ENCODE measurements around the gene ARAP2.

ARAP2 gene

GRCh38 chr4:36165631-36166005, 78.7 kb downstream of the ARAP2 start:
- H3K9ac ChIP-seq (ENCODE audit: low read length in 5 of 5), result no peak overlapping the region
- peaks cover 0 to 3% (median 0%) of the 10 kb centered on the region in 5 donors for H3K36me3 ChIP-seq (ENCODE audit: control insufficient read depth in 5 of 5, insufficient read depth in 5 of 5, low read length in 5 of 5)
- peaks cover 0 to 5% (median 0%) of the 10 kb centered on the region in 5 donors for H3K4me1 ChIP-seq (ENCODE audit: control insufficient read depth in 5 of 5, insufficient read depth in 5 of 5, low read length in 5 of 5)
- no peaks in the 10 kb centered on the region for H3K27me3 ChIP-seq (ENCODE audit: control insufficient read depth in 5 of 5, insufficient read depth in 4 of 5, low read length in 5 of 5)
- no peak overlapping the region for H3K4me3 ChIP-seq (ENCODE audit: low read depth in 1 of 5, low read length in 5 of 5)
- H3K27ac ChIP-seq (ENCODE audit: low read depth, low read length), result no peak overlapping the region
- no peaks in the 10 kb centered on the region for H3K9me3 ChIP-seq (ENCODE audit: control insufficient read depth in 5 of 5, low read length in 5 of 5)

GRCh38 chr4:36164900-36165630, 79.2 kb downstream of the ARAP2 start:
- Histone ChIP-seq H3K4me3 (ENCODE audit: low read depth in 1 of 5, low read length in 5 of 5) (no peak overlapping the region), H3K9ac (ENCODE audit: low read length in 5 of 5) (no peak overlapping the region), H3K4me1 (ENCODE audit: control insufficient read depth in 5 of 5, insufficient read depth in 5 of 5, low read length in 5 of 5) (peaks cover 0 to 5% (median 0%) of the 10 kb centered on the region in 5 donors), H3K27ac (ENCODE audit: low read depth, low read length) (no peak overlapping the region), H3K36me3 (ENCODE audit: control insufficient read depth in 5 of 5, insufficient read depth in 5 of 5, low read length in 5 of 5) (peaks cover 0 to 3% (median 0%) of the 10 kb centered on the region in 5 donors), H3K27me3 (ENCODE audit: control insufficient read depth in 5 of 5, insufficient read depth in 4 of 5, low read length in 5 of 5) (no peaks in the 10 kb centered on the region), H3K9me3 (ENCODE audit: control insufficient read depth in 5 of 5, low read length in 5 of 5) (no peaks in the 10 kb centered on the region)

- H3K36me3 ChIP-seq (ENCODE audit: control insufficient read depth in 5 of 5, insufficient read depth in 5 of 5, low read length in 5 of 5), result peaks cover 0 to 3% (median 0%) of the 10 kb centered on the region in 5 donors
- no peak overlapping the region for H3K27ac ChIP-seq (ENCODE audit: low read depth, low read length)
- no peak overlapping the region for H3K9ac ChIP-seq (ENCODE audit: low read length in 5 of 5)
- H3K9me3 ChIP-seq (ENCODE audit: control insufficient read depth in 5 of 5, low read length in 5 of 5), result no peaks in the 10 kb centered on the region
- H3K4me1 ChIP-seq (ENCODE audit: control insufficient read depth in 5 of 5, insufficient read depth in 5 of 5, low read length in 5 of 5), result peaks cover 0 to 5% (median 0%) of the 10 kb centered on the region in 5 donors
- H3K27me3 ChIP-seq (ENCODE audit: control insufficient read depth in 5 of 5, insufficient read depth in 4 of 5, low read length in 5 of 5), result no peaks in the 10 kb centered on the region
- H3K4me3 ChIP-seq (ENCODE audit: low read depth in 1 of 5, low read length in 5 of 5), result no peak overlapping the region
Observed at GRCh38 chr4:36163198-36163597, 81.1 kb downstream of the ARAP2 start.

GRCh38 chr4:36159208-36159607, 85.1 kb downstream of the ARAP2 start:
- peaks cover 0 to 6% (median 0%) of the 10 kb centered on the region in 5 donors for H3K36me3 ChIP-seq (ENCODE audit: control insufficient read depth in 5 of 5, insufficient read depth in 5 of 5, low read length in 5 of 5)
- H3K4me3 ChIP-seq (ENCODE audit: low read depth in 1 of 5, low read length in 5 of 5), result no peak overlapping the region
- no peaks in the 10 kb centered on the region for H3K9me3 ChIP-seq (ENCODE audit: control insufficient read depth in 5 of 5, low read length in 5 of 5)
- no peaks in the 10 kb centered on the region for H3K27me3 ChIP-seq (ENCODE audit: control insufficient read depth in 5 of 5, insufficient read depth in 4 of 5, low read length in 5 of 5)
- no peaks in the 10 kb centered on the region for H3K4me1 ChIP-seq (ENCODE audit: control insufficient read depth in 5 of 5, insufficient read depth in 5 of 5, low read length in 5 of 5)
- no peak overlapping the region for H3K9ac ChIP-seq (ENCODE audit: low read length in 5 of 5)
- no peak overlapping the region for H3K27ac ChIP-seq (ENCODE audit: low read depth, low read length)

- Histone ChIP-seq H3K36me3 (ENCODE audit: control insufficient read depth in 5 of 5, insufficient read depth in 5 of 5, low read length in 5 of 5) (peaks cover 0 to 3% (median 0%) of the 10 kb centered on the region in 5 donors), H3K27me3 (ENCODE audit: control insufficient read depth in 5 of 5, insufficient read depth in 4 of 5, low read length in 5 of 5) (no peaks in the 10 kb centered on the region), H3K4me1 (ENCODE audit: control insufficient read depth in 5 of 5, insufficient read depth in 5 of 5, low read length in 5 of 5) (no peaks in the 10 kb centered on the region), H3K9ac (ENCODE audit: low read length in 5 of 5) (no peak overlapping the region), H3K4me3 (ENCODE audit: low read depth in 1 of 5, low read length in 5 of 5) (no peak overlapping the region), H3K27ac (ENCODE audit: low read depth, low read length) (no peak overlapping the region), H3K9me3 (ENCODE audit: control insufficient read depth in 5 of 5, low read length in 5 of 5) (no peaks in the 10 kb centered on the region)
Observed at GRCh38 chr4:36152735-36153134, 91.6 kb downstream of the ARAP2 start.

- no peaks in the 10 kb centered on the region for H3K9me3 ChIP-seq (ENCODE audit: control insufficient read depth in 5 of 5, low read length in 5 of 5)
- H3K36me3 ChIP-seq (ENCODE audit: control insufficient read depth in 5 of 5, insufficient read depth in 5 of 5, low read length in 5 of 5), result no peaks in the 10 kb centered on the region
- no peak overlapping the region for H3K27ac ChIP-seq (ENCODE audit: low read depth, low read length)
- H3K9ac ChIP-seq (ENCODE audit: low read length in 5 of 5), result no peak overlapping the region
- H3K4me3 ChIP-seq (ENCODE audit: low read depth in 1 of 5, low read length in 5 of 5), result no peak overlapping the region
- H3K27me3 ChIP-seq (ENCODE audit: control insufficient read depth in 5 of 5, insufficient read depth in 4 of 5, low read length in 5 of 5), result no peaks in the 10 kb centered on the region
- no peaks in the 10 kb centered on the region for H3K4me1 ChIP-seq (ENCODE audit: control insufficient read depth in 5 of 5, insufficient read depth in 5 of 5, low read length in 5 of 5)
Observed at GRCh38 chr4:36142504-36142903, 101.8 kb downstream of the ARAP2 start.

GRCh38 chr4:36141186-36141585, 103.1 kb downstream of the ARAP2 start:
- H3K36me3 ChIP-seq (ENCODE audit: control insufficient read depth in 5 of 5, insufficient read depth in 5 of 5, low read length in 5 of 5), result no peaks in the 10 kb centered on the region
- H3K9me3 ChIP-seq (ENCODE audit: control insufficient read depth in 5 of 5, low read length in 5 of 5), result no peaks in the 10 kb centered on the region
- no peaks in the 10 kb centered on the region for H3K27me3 ChIP-seq (ENCODE audit: control insufficient read depth in 5 of 5, insufficient read depth in 4 of 5, low read length in 5 of 5)
- no peaks in the 10 kb centered on the region for H3K4me1 ChIP-seq (ENCODE audit: control insufficient read depth in 5 of 5, insufficient read depth in 5 of 5, low read length in 5 of 5)
- no peak overlapping the region for H3K9ac ChIP-seq (ENCODE audit: low read length in 5 of 5)
- no peak overlapping the region for H3K27ac ChIP-seq (ENCODE audit: low read depth, low read length)
- no peak overlapping the region for H3K4me3 ChIP-seq (ENCODE audit: low read depth in 1 of 5, low read length in 5 of 5)

- H3K27ac ChIP-seq (ENCODE audit: low read depth, low read length), result no peak overlapping the region
- no peaks in the 10 kb centered on the region for H3K27me3 ChIP-seq (ENCODE audit: control insufficient read depth in 5 of 5, insufficient read depth in 4 of 5, low read length in 5 of 5)
Observed at GRCh38 chr4:36140421-36140820, 103.9 kb downstream of the ARAP2 start.

GRCh38 chr4:36138220-36138619, 106.1 kb downstream of the ARAP2 start:
- Histone ChIP-seq H3K4me3 (ENCODE audit: low read depth in 1 of 5, low read length in 5 of 5) (no peak overlapping the region), H3K27me3 (ENCODE audit: control insufficient read depth in 5 of 5, insufficient read depth in 4 of 5, low read length in 5 of 5) (no peaks in the 10 kb centered on the region), H3K36me3 (ENCODE audit: control insufficient read depth in 5 of 5, insufficient read depth in 5 of 5, low read length in 5 of 5) (no peaks in the 10 kb centered on the region), H3K27ac (ENCODE audit: low read depth, low read length) (no peak overlapping the region), H3K9me3 (ENCODE audit: control insufficient read depth in 5 of 5, low read length in 5 of 5) (no peaks in the 10 kb centered on the region), H3K4me1 (ENCODE audit: control insufficient read depth in 5 of 5, insufficient read depth in 5 of 5, low read length in 5 of 5) (no peaks in the 10 kb centered on the region), H3K9ac (ENCODE audit: low read length in 5 of 5) (no peak overlapping the region)

More at GRCh38 chr4:36140421-36140820, 103.9 kb downstream of the ARAP2 start:
- Histone ChIP-seq H3K4me1 (ENCODE audit: control insufficient read depth in 5 of 5, insufficient read depth in 5 of 5, low read length in 5 of 5) (no peaks in the 10 kb centered on the region), H3K4me3 (ENCODE audit: low read depth in 1 of 5, low read length in 5 of 5) (no peak overlapping the region), H3K36me3 (ENCODE audit: control insufficient read depth in 5 of 5, insufficient read depth in 5 of 5, low read length in 5 of 5) (no peaks in the 10 kb centered on the region), H3K9ac (ENCODE audit: low read length in 5 of 5) (no peak overlapping the region), H3K9me3 (ENCODE audit: control insufficient read depth in 5 of 5, low read length in 5 of 5) (no peaks in the 10 kb centered on the region)

- Histone ChIP-seq H3K4me3 (ENCODE audit: low read depth in 1 of 5, low read length in 5 of 5) (no peak overlapping the region), H3K36me3 (ENCODE audit: control insufficient read depth in 5 of 5, insufficient read depth in 5 of 5, low read length in 5 of 5) (no peaks in the 10 kb centered on the region), H3K27me3 (ENCODE audit: control insufficient read depth in 5 of 5, insufficient read depth in 4 of 5, low read length in 5 of 5) (no peaks in the 10 kb centered on the region), H3K9ac (ENCODE audit: low read length in 5 of 5) (no peak overlapping the region), H3K4me1 (ENCODE audit: control insufficient read depth in 5 of 5, insufficient read depth in 5 of 5, low read length in 5 of 5) (no peaks in the 10 kb centered on the region), H3K27ac (ENCODE audit: low read depth, low read length) (no peak overlapping the region), H3K9me3 (ENCODE audit: control insufficient read depth in 5 of 5, low read length in 5 of 5) (no peaks in the 10 kb centered on the region)
Observed at GRCh38 chr4:36137336-36137735, 107.0 kb downstream of the ARAP2 start.

Data from subcutaneous abdominal adipose tissue (tissue), 5 donors.